H1 (cell line): ENCODE data around the gene KRTAP9-2. TPM values are rescaled to one million over a fixed set of nuclear protein-coding genes. Genes with fewer than 3 reads are reported as not detected.

Experiments used
- CTCF ChIA-PET: fragments of 300-600 bp; sonication (Branson Sonifier 250); formaldehyde crosslinking; loops from one replicate; lab custom pipeline; 2021; ENCODE audit not compliant: partially characterized antibody; lab: Charles Lee
- POLR2A ChIA-PET: fragments of 300-600 bp; sonication (Branson Sonifier 250); formaldehyde crosslinking; loops from one replicate; lab custom pipeline; 2021; ENCODE audit warnings: inconsistent platforms; ENCODE audit not compliant: partially characterized antibody; lab: Charles Lee
- DNase-seq, 2 experiments: peaks; one replicate each; pipeline versions ENCODE4 v3.0.0 to v3.0.0-alpha.2; 2010 to 2022; ENCODE audit warnings: low spot score in 2 of 2, low read depth in 1 of 2, mixed read lengths in 1 of 2
- FAIRE-seq: peaks from 2 replicates; lab custom pipeline; 2011; peaks lifted over from hg19 to GRCh38; lab: Jason Lieb, UNC
- H2AFZ ChIP-seq: 2 replicates; pipeline ENCODE4 v1.8.1; 2012; ENCODE audit warnings: low read length, inconsistent platforms
- H2AK5ac ChIP-seq: 2 replicates; pipeline ENCODE4 v1.6.1; 2013; ENCODE audit warnings: low read depth, low read length
- H2BK120ac ChIP-seq: replicated peaks from 2 replicates; pipeline ENCODE3; 2013; ENCODE audit warnings: low read depth, low read length, inconsistent platforms
- H2BK12ac ChIP-seq: 2 replicates; pipeline ENCODE4 v1.6.1; 2013; ENCODE audit warnings: low read depth, low read length
- H2BK15ac ChIP-seq: 2 replicates; pipeline ENCODE4 v1.6.1; 2013; ENCODE audit warnings: low read length
- H2BK20ac ChIP-seq: 2 replicates; pipeline ENCODE4 v1.6.1; 2013; ENCODE audit warnings: low read length
- H2BK5ac ChIP-seq: 2 replicates; pipeline ENCODE4 v1.6.1; 2013; ENCODE audit warnings: low read depth, low read length
- H3K14ac ChIP-seq: 2 replicates; pipeline ENCODE4 v1.6.1; 2013; ENCODE audit warnings: inconsistent platforms; ENCODE audit not compliant: insufficient read length
- H3K18ac ChIP-seq: 2 replicates; pipeline ENCODE4 v1.6.1; 2013; ENCODE audit warnings: low read length; ENCODE audit errors: extremely low read depth
- H3K23ac ChIP-seq: 2 replicates; pipeline ENCODE4 v1.6.1; 2013; ENCODE audit warnings: inconsistent platforms; ENCODE audit not compliant: insufficient read length
- H3K23me2 ChIP-seq: 2 replicates; pipeline ENCODE4 v1.6.1; 2013; ENCODE audit warnings: low read depth, low read length
- H3K27ac ChIP-seq: 2 replicates; pipeline ENCODE4 v1.6.1; 2011; ENCODE audit warnings: low read depth, low read length, inconsistent platforms
- H3K27me3 ChIP-seq, 4 experiments: replicated peaks in 1 of 4; 1 replicate in 1 of 4; 2 replicates in 3 of 4; pipeline versions ENCODE4 v1.6.1 to v1.8.1; 2011 to 2013; ENCODE audit warnings: low read length in 3 of 4, mild to moderate bottlenecking in 3 of 4, inconsistent platforms in 2 of 4, mixed read lengths in 2 of 4, moderate library complexity in 1 of 4; ENCODE audit not compliant: control insufficient read depth in 3 of 4, insufficient read depth in 3 of 4; ENCODE audit errors: extremely low read depth in 1 of 4
- H3K36me3 ChIP-seq, 4 experiments: 2 replicates each; pipeline versions ENCODE4 v1.6.1 to v1.8.1; 2011 to 2013; ENCODE audit warnings: mild to moderate bottlenecking in 4 of 4, low read length in 3 of 4, moderate library complexity in 2 of 4, control low read depth in 1 of 4, inconsistent platforms in 1 of 4; ENCODE audit not compliant: insufficient read depth in 4 of 4, control insufficient read depth in 2 of 4
- H3K4ac ChIP-seq: replicated peaks from 2 replicates; pipeline ENCODE3; 2013; ENCODE audit warnings: low read length, low read depth, mixed read lengths, inconsistent platforms; ENCODE audit not compliant: insufficient read length
- H3K4me1 ChIP-seq, 4 experiments: replicated peaks in 1 of 4; 1 replicate in 1 of 4; 2 replicates in 3 of 4; pipeline versions ENCODE4 v1.6.1 to v1.8.1; 2011 to 2013; ENCODE audit warnings: low read length in 3 of 4, inconsistent platforms in 2 of 4, mixed read lengths in 1 of 4; ENCODE audit not compliant: insufficient read depth in 4 of 4, control insufficient read depth in 3 of 4
- H3K4me2 ChIP-seq, 2 experiments: 2 replicates each; pipeline versions ENCODE4 v1.6.1 to v1.8.1; 2011 to 2013; ENCODE audit warnings: low read depth in 2 of 2, low read length in 2 of 2, control low read depth in 1 of 2, inconsistent platforms in 1 of 2, mild to moderate bottlenecking in 1 of 2; ENCODE audit not compliant: insufficient read depth in 1 of 2
- H3K4me3 ChIP-seq, 4 experiments: fragments of 200-600, 300-600 bp in 1 of 4; sonication (generic), shearing (Covaris generic), sonication (Bioruptor Twin) in 1 of 4; 2 replicates each; pipeline versions ENCODE4 v1.5.1 to v1.8.1; 2011 to 2016; ENCODE audit warnings: low read length in 4 of 4, low read depth in 3 of 4, control low read depth in 2 of 4, inconsistent platforms in 2 of 4, mild to moderate bottlenecking in 2 of 4, mixed read lengths in 1 of 4, moderate library complexity in 1 of 4; ENCODE audit not compliant: insufficient read depth in 2 of 4; ENCODE audit errors: extremely low read depth in 1 of 4
- H3K56ac ChIP-seq: replicated peaks from 2 replicates; pipeline ENCODE3; 2013; ENCODE audit warnings: low read depth, mild to moderate bottlenecking, mixed read lengths, low read length, inconsistent platforms; ENCODE audit not compliant: insufficient read length
- H3K79me1 ChIP-seq: 2 replicates; pipeline ENCODE4 v1.6.1; 2013; ENCODE audit warnings: low read depth, low read length, control low read depth
- H3K79me2 ChIP-seq, 2 experiments: 2 replicates each; pipeline versions ENCODE4 v1.6.1 to v1.8.1; 2012 to 2013; ENCODE audit warnings: low read length in 2 of 2, mild to moderate bottlenecking in 2 of 2, inconsistent platforms in 1 of 2; ENCODE audit not compliant: insufficient read depth in 2 of 2, control insufficient read depth in 1 of 2
- H3K9ac ChIP-seq, 4 experiments: replicated peaks in 1 of 4; 1 replicate in 1 of 4; 2 replicates in 3 of 4; pipeline versions ENCODE4 v1.6.1 to v1.8.1; 2011 to 2013; ENCODE audit warnings: low read depth in 3 of 4, low read length in 3 of 4, control low read depth in 2 of 4, mild to moderate bottlenecking in 2 of 4, moderate library complexity in 2 of 4, inconsistent platforms in 1 of 4; ENCODE audit errors: extremely low read depth in 1 of 4
- H3K9me3 ChIP-seq, 2 experiments: 2 replicates each; pipeline versions ENCODE4 v1.6.1 to v1.8.1; 2012 to 2013; ENCODE audit warnings: mild to moderate bottlenecking in 2 of 2, moderate library complexity in 2 of 2, control low read depth in 1 of 2, inconsistent platforms in 1 of 2, low read depth in 1 of 2, low read length in 1 of 2, mixed read lengths in 1 of 2; ENCODE audit not compliant: insufficient read depth in 2 of 2
- H4K20me1 ChIP-seq, 2 experiments: replicated peaks in 1 of 2; 2 replicates each; pipeline versions ENCODE3 to v1.8.1; 2011 to 2013; ENCODE audit warnings: inconsistent platforms in 2 of 2, low read length in 2 of 2, mild to moderate bottlenecking in 1 of 2; ENCODE audit not compliant: insufficient read depth in 2 of 2, control insufficient read depth in 1 of 2
- H4K5ac ChIP-seq: 2 replicates; pipeline ENCODE4 v1.6.1; 2013; ENCODE audit warnings: low read length, low read depth, mixed read lengths, inconsistent platforms; ENCODE audit not compliant: insufficient read length
- H4K8ac ChIP-seq: 2 replicates; pipeline ENCODE4 v1.8.0; 2013; ENCODE audit warnings: mild to moderate bottlenecking, moderate library complexity, low read length, inconsistent platforms; ENCODE audit not compliant: insufficient read depth; ENCODE audit errors: extremely low read depth
- H4K91ac ChIP-seq: replicated peaks from 2 replicates; pipeline ENCODE3; 2013; ENCODE audit warnings: low read length, mixed read lengths, inconsistent platforms; ENCODE audit not compliant: insufficient read length
- CEBPB ChIP-seq: IDR thresholded peaks from 2 replicates; pipeline ENCODE4 v1.6.1; 2012; ENCODE audit warnings: low read depth, low read length
- GABPA ChIP-seq: IDR thresholded peaks from 2 replicates; pipeline ENCODE4 v1.6.1; 2011; ENCODE audit warnings: mild to moderate bottlenecking, low read length, moderate library complexity, borderline replicate concordance; ENCODE audit not compliant: insufficient read depth
- SP4 ChIP-seq: IDR thresholded peaks from 2 replicates; pipeline ENCODE4 v1.6.1; 2012; ENCODE audit warnings: low read length, inconsistent platforms
- WGBS, 2 experiments: shearing (Covaris generic) in 1 of 2; methylation state at CpG; one replicate each; pipeline versions ENCODE4 v1.1.6 to v1.1.7; 2013 to 2015; ENCODE audit warnings: low lambda C conversion rate in 2 of 2, mixed read lengths in 2 of 2, inconsistent platforms in 1 of 2, low coverage in 1 of 2, missing lambda C conversion rate in 1 of 2; ENCODE audit not compliant: insufficient replicate concordance in 2 of 2, insufficient coverage in 1 of 2, insufficient read length in 1 of 2; ENCODE audit errors: extremely low coverage in 1 of 2, missing lambda C conversion rate in 1 of 2; 5-methylcytosine and 5-hydroxymethylcytosine counted together
- polyA plus RNA-seq, 7 experiments: library from polyadenylated mRNA; depleted of rRNA in 3 of 7; stranded (reverse) in 5 of 7; unstranded in 2 of 7; fragments of >200 nt in 5 of 7; fragments of 200-250 nt in 2 of 7; gene quantifications; 1 replicate in 5 of 7; 2 replicates in 1 of 7; 4 replicates in 1 of 7; pipeline versions ENCODE4 v1.2.1 to v1.2.3, GENCODE V29; 2011 to 2013; ENCODE audit warnings: missing spikeins in 2 of 7, mixed read lengths in 2 of 7
- total RNA-seq: library from RNA; stranded (reverse); fragmentation: NEBNext Ultra II Directional; extraction: Animal tissue kit (Norgen Biotek cat#: 25700); gene quantifications from 2 replicates; pipeline ENCODE4 v1.2.1, GENCODE V29; 2021

KRTAP9-2 gene
- total and polyA plus RNA-seq, 2 of the 8 experiments (the other 6 are each of a cell fraction or from before 2014, with no cell fraction given): not detected

DNA sequence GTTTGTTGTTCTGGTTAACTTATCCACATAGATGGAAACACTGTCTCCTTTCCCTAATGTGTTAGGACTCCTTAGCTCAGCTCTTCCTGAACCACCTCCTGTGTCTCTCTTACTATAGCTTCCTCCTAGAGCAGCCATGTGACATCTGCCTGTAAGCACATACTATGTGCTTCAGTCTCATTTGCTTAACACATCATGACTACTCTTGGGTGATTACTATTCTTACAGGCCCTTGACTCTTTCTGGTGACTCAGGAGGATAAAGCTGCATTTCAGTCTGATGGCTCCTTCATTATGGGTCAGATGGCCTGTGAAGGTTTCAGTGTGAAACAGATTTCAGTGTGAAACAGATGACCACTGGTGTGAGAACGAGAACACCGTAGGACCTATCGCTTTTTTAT is 48.1 kb upstream of the KRTAP9-2 start:
- CTCF ChIA-PET: interaction anchor here (0.6 kb wide), 1 partner anchor 1349 kb away, joined by 3 read pairs; no protein-coding TSS in a partner anchor
- DNase-seq: no peak

More for the DNA sequence above, 48.1 kb upstream of the KRTAP9-2 start:
- no peak overlapping the region for H3K18ac ChIP-seq
- no peak overlapping the region for H2BK20ac ChIP-seq
- H2AK5ac ChIP-seq: no peak overlapping the region
- no peaks in the 10 kb centered on the region for H3K27me3 ChIP-seq
- FAIRE-seq: no peak
- no peak overlapping the region for H2BK5ac ChIP-seq
- no peaks in the 10 kb centered on the region for H4K20me1 ChIP-seq
- H3K4me1 ChIP-seq: no peaks in the 10 kb centered on the region
- no peak overlapping the region for H4K8ac ChIP-seq
- POLR2A ChIA-PET: no interaction called here
- no peak overlapping the region for H3K56ac ChIP-seq
- no peak overlapping the region for H2BK12ac ChIP-seq
- H3K27ac ChIP-seq: no peak overlapping the region
- H2AFZ ChIP-seq: no peak overlapping the region
- H2BK120ac ChIP-seq: no peak overlapping the region
- H3K23ac ChIP-seq: no peak overlapping the region
- H3K4me3 ChIP-seq: no peak overlapping the region
- H4K91ac ChIP-seq: no peak overlapping the region
- H3K14ac ChIP-seq: no peak overlapping the region
- H4K5ac ChIP-seq: no peak overlapping the region
- H3K79me1 ChIP-seq: no peaks in the 10 kb centered on the region
- H2BK15ac ChIP-seq: no peak overlapping the region
- no peaks in the 10 kb centered on the region; the same call in 1 of the 2 replicates for H3K23me2 ChIP-seq
- no peak overlapping the region for H3K4me2 ChIP-seq
- H3K36me3 ChIP-seq: no peaks in the 10 kb centered on the region
- TF ChIP-seq GABPA (no peak), SP4 (no peak), CEBPB (no peak)
- WGBS, 2 experiments: 89% methylated on average over 3 of the region's 3 CpGs; no CpG with 5 or more reads in 1 of the 2 experiments
- no peak overlapping the region for H3K9ac ChIP-seq
- no peak overlapping the region for H3K4ac ChIP-seq
- H3K9me3 ChIP-seq: no peaks in the 10 kb centered on the region
- H3K79me2 ChIP-seq: no peaks in the 10 kb centered on the region
